HG03097 (cell line): ENCODE measurements around the gene PON2.

Source experiments
- ATAC-seq: cut with Tn5 transposase; IDR thresholded peaks from one replicate; pipeline ENCODE4 v1.9.1; 2021; ENCODE audit not compliant: unreplicated experiment, low FRiP score

The PON2 gene

DNA sequence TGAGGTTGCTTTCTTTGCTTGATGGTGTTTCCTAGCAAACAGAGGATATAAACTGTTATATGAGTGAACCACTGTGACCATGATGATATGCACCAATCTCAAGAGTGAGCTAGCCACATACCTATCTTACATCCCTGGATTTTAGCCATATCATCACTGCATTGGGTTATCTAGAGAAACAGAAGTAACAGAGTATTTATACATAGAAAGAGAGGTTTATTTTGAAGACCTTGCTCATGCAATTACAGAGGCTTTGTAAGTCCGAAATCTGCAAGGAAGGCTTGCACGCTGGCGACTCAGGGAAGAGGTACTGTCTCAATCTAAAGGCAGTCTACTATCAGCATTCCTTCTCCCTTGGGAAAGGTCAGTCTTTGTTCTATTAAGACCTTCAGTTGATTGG, 11.8 kb upstream of the PON2 start:
- ATAC-seq: no peak

GRCh38 chr7:95444796-95445195, 10.0 kb upstream of the PON2 start:
- no peak for ATAC-seq

GRCh38 chr7:95441042-95441823, 6.4 kb upstream of the PON2 start:
- no peak for ATAC-seq

DNA sequence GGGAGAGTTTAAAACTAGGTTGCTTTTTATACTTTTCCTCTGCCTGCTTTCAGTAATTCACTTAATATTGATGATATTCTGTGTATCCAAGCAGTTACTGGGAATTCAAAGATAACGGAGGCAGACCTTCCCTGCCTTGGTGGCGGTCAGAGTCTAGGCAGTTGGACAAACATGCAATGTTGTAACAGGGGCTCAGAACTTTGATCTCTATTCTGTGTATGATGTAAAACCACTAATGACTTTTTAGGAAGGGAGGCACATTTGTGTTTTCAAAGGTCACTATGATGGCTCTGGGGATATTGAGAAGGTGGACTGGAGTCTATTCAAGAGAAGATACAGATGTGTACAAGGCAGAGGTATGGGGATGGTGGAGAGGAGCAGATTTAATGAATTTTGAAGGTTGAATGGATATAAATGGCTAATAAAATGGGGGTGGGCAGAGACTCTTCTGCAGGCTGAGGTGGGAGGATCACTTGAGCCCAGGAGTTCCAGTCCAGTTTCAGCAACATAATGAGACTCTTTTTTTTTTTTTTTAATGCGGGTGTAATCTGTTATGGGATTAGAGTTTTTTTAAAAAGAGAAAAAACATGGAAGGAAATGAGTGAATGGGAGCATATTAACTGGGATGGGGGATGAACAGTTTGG, 5.7 kb upstream of the PON2 start:
- no peak for ATAC-seq

GRCh38 chr7:95436407-95436806, 1.6 kb upstream of the PON2 start:
- ATAC-seq: no peak

DNA sequence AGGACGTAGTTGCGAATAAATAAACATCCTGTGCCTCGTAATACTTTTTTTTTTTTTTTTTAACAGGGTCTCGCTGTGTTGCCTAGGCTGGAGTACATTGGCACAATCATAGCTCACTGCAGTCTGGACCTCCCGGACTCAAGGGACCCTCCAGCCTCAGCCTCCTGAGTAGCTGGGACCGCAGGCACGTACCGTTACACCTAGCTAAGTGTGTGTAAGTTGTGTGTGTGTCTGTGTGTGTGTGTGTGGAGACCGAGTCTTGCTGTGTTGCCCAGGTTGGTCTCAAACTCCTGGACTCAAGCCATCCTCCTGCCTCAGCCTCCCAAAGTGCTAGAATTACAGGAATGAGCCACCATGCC, 573 bp upstream of the PON2 start:
- no peak for ATAC-seq

- no peak for ATAC-seq
Observed at GRCh38 chr7:95433952-95434556, 774 bp downstream of the PON2 start.

GRCh38 chr7:95433129-95433528, 1.7 kb downstream of the PON2 start:
- no peak for ATAC-seq

DNA sequence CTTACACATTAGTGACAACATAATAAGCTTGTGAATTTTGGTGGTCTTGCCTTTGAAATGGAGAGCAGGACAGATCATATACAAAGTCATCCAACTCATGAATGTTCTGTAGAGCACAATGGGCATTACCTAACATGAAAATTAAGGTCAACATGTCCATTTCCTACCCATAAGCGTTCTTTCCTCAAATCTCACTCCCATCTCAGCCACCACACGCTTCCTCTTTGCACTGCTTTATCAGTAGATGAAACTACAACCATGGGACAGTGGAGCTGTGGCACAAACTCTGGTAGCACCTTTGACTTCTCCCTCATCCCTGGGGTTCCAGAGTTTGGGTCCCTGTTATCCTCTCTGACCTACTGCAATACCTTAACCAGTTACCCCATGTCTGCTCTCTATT, 2.2 kb downstream of the PON2 start:
- ATAC-seq: no peak

DNA sequence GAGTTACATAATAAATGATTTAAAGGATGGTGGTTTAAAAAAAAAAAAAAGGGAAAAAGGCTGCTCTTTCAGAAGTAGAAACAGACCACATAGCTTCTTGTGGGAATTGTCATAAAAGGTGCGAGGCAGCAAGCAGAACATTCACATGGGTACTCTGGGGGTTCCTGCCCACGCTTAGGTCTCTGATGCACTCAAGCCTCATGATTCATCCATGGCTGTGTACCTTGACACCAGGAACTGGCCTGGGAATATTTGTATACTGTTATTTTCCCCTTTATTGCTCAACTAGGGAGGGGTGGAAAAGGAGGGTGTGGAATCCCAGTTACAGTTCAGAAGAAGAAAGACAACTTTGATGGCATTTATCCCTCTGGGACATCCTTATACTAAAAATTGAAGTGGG, 4.0 kb downstream of the PON2 start:
- ATAC-seq: no peak

- no peak for ATAC-seq
Observed at GRCh38 chr7:95429241-95429990, 5.4 kb downstream of the PON2 start.

DNA sequence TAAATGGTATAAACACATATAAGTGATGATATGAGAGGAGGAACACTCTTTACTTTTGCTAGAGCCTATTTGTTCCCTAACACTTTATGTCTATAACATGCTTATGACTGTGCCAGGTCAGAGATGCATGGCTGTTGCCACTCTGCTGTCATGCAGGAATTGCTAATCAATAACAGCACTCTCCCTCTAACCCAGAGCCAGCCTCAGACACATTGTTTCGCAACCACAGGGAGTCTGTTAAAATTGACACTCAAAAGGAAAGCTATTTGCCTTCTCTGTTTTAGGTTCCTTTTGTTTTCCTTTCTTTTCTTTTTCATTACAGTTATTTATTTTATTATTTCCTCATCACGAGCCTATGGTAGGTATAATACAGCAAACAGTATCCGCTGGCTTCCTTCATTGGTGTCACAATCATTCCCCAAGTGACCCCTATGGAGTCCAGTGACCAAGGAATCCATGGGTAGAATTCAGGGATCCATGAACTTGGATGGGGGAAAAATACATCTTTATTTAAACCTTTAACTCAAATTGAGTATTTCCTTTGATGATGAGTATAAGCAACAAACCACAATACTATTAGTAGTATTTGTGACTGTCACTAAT, 6.8 kb downstream of the PON2 start:
- ATAC-seq: no peak

DNA sequence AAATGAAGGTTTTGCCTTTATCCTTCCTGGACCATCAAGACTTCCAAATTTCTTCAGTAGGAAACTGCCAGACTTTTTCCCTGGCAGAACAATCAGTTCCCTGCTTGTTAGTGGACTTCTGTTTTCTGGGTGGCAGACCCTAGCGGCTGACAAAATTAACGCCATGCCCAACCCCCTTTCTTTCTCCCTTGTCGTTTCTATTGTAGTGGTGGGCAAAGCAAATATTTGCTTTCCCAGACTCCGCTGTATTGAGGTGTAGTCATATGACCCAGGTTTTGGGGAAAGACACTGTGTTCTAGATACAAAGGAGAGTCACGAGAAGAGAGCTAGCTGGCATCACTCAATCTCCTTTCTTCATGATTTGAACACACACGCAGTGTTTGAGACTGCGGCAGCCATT, 7.7 kb downstream of the PON2 start:
- no peak for ATAC-seq

- no peak for ATAC-seq
Observed at GRCh38 chr7:95425694-95426093, 9.1 kb downstream of the PON2 start.

DNA sequence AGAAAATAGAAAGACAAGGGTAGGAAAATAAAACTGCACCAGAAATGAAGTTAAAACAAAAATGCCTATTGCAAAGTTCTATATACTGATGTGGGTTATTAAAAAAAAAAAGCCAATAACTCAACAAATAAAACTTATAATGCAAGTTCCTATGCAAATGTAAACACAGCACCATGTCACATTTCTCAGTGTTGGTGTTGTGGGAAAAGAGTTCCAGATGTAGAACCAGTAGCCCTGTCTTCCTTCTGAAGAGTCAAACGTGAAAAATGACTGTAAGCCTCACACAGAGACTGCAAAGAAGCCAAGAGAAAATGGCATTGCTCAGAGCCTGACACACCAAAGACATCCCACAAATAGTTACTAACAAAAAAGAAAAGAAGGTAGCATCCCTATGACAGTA, 10.1 kb downstream of the PON2 start:
- no peak for ATAC-seq

DNA sequence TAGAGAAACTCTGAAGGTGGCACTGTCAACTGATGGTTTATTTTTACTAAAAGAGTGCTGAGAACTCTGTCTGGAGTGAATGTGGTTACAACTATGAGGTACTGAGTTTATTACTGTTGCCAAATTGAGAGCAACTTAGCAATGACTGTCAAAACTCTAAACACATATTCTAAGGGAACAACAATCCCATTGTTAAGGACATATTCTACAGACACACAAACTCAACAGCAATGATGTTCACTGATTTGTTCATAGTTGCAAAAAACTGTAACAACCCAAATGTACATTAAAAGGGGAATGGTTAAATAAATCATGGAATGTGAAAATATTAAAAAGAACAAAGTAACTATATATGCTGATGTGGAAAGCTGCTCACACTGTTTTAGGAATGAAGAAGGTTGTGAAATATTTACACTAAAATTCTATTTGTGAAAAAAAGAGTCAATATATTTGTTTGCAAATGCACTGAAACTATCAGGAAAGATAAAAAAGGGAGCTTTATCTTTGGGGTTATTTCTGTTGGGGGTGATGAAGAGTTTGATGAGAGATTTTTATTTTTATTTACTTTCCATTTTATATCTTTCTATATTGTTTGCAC, 12.9 kb downstream of the PON2 start:
- no peak for ATAC-seq

- ATAC-seq: no peak
Observed at GRCh38 chr7:95421000-95421846, 13.6 kb downstream of the PON2 start.

GRCh38 chr7:95412075-95412474, 22.8 kb downstream of the PON2 start:
- ATAC-seq: no peak

GRCh38 chr7:95411666-95412065, 23.2 kb downstream of the PON2 start:
- ATAC-seq: no peak

- no peak for ATAC-seq
Observed at GRCh38 chr7:95411036-95411435, 23.8 kb downstream of the PON2 start.
